Tongue (tissue), 2 donors: ENCODE measurements around the gene ATP6V1A. TPM values are rescaled to one million over a fixed set of nuclear protein-coding genes. Genes with fewer than 3 reads are reported as not detected.
A peak's percentile ranks its signal among the peaks of the same experiment; 100 is the strongest.
"Not testable (repeated sequence)": the region's sequence is repeated elsewhere in the genome, so short reads cannot be mapped to it uniquely, and the experiment has no call there.

Experiments
- DNase-seq: peaks from one replicate; pipeline ENCODE4 v3.0.0-alpha.2; 2015
- total RNA-seq: library from RNA; depleted of rRNA; stranded (reverse); fragments of >200 nt; gene quantifications from one replicate; pipeline ENCODE4 v1.2.3, GENCODE V29; 2014

Gene ATP6V1A
- total RNA-seq, 1 donor from 2014 or later = 43.7 TPM

DNA sequence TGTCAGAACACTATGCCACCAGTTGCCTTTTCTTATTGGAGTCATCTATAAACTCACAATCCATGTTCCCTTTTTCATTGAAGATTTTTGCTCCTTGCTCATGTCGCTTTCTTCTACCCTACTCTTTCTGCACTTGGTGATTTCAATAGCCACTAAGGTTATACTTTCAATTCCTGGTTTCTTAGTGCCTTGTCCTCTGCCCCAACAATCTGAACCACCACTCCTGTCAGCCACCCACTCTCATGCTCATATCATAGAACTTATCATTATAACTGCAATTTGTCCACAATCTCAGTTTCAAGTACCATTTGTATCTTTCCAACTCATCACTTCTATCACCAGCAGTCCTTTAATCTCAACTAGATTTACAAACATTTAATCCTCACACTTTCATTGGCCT, 81.8 kb downstream of the ATP6V1A start:
- DNase-seq = no peak

DNA sequence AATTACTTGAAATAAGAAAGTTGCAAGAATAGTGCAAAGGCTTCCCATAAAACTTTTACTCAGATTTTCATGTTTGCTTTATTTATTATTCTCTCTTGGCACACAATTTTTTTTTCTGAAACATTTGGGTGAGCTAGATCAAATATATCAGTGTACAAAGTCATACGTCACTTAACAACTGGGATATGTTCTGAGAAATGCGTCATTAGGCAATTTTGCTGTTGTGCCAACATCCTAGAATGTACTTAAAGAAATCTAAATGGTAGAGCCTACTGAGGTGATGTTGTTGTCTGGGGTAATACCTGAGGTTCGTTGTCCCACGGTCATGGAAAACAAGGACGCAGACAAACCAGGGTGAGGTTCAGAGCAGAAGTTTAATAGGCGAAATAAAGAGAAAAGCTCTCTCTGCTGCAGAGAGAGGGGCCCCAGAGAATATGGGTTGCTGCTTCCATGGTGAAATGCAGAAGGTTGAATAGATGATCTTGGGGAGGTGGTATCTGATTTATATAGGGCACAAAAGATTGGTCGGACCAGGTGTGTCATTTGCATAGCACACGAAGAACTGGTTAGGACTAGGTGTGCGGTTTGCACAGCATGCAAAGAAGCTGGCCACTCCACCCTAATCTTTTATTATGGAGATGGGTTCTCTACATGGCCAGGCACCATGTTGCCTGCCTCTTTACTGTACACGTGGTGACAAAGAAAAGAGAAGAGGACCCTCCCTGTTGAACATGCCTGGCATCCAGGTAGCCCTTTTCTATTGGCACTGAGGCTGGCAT, 82.9 kb downstream of the ATP6V1A start:
- DNase-seq = no peak

DNA sequence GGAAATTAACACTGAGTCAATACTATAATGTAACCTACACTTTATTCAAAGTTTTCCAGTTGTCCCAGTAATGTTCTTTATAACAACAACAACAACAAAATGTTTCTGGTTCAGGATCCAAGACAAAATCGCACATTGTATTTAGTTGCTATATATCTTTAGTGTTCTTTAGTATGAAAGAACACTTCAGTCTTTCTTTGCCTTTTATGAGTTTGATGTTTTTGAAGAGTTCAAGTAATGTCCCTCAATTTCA, 84.2 kb downstream of the ATP6V1A start:
- DNase-seq = no peak

DNA sequence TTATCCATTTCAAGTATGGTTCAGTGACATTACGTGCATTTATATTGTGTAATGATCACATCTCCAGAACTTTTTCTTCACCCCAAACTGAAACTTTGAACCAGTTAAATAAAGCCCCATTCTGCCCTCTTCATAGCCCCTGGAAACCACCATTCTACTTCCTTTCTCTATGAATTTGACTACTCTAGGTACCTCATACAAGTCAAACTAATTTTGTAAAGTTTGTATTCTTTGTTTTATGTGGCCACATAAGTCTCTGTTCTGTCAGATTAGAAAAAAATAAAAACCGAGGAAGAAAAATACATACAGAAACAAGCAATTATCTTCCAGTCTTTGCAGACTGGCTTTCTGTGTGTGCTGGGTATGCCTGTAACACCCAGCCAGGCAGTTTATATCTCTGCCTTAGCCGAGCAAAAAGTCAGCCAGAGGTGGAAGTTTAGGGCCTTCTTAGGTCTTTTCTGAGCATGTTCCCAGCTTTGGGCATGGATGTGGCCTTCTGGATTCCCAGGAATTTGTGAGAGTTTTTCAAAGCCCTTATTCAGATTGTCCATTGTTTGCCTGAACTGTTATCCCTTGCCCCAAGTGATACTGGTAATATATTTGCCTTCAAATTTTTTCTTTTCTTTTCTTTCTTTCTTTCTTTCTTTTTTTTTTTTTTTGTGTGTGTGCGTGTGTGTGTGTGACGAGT, 85.8 kb downstream of the ATP6V1A start:
- DNase-seq = no peak

DNA sequence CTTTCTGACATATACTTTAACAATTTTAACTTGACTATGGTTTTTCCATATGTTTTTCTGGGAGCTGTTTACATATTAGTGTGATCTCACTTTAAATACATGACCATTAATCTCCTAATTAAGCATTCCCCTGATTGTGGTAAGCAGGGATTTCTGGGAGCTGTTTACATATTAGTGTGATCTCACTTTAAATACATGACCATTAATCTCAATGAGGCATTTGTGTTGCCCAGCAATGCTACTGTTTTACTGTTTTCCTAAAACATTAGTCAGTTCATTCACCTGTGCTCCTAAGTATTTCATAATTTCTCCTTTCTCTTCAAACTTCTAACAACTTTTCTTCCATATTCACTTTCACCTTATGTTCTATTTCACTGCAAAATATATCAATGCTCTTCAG, 88.1 kb downstream of the ATP6V1A start:
- no peak for DNase-seq

DNA sequence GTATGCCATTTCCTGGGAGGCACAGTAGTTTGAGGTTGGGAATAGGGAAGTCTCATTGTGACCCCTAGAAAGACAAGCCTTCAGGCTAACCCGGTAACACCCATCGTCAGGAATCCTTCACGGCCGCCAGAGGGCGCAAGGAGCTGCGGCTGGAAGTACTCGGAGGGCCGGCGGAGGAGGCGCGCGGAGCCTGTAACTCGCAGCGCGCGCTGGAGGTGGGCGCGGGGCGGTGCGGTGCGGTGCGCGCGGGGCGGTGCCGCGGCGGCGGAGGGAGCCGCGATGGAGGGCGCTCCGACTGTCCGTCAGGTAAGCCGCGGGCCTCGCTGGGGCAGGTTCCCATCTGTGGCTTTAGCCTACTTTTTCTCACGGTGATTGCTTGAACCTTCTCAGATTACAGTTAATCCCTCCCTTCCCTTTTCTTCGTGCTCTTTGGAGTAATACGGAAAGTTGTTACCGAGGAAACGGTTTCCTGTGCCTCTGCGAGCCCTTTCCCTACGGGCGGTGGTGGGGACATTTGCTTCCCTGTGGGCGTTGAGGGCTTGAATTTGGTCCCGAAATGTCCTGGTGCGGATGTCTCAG, 91.9 kb downstream of the ATP6V1A start, which contains the start of gene GRAMD1C:
Gene GRAMD1C (plus strand): TSS at position 158 of the 579 bp plus-strand sequence. CDS start 122 bp downstream, at position 280.
- DNase-seq = peak; percentile 95

DNA sequence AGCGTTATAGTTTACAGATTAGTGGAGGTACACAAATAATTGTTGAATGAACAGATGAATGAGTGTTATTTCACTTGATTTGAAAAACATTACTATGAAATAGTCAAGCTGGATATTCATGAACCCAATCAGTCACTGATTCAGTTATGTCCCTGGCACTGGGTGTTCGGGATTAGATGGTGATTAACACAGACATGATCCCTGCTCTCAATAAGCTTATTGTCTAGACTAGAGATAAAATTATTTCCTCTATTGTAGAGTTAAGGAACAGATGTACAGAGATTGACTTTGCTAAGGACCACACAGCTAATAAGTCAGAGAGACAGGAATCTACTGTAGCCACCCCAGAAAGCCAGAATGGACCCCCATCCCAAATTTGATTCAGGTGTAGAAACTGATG, 92.7 kb downstream of the ATP6V1A start:
- no peak for DNase-seq

DNA sequence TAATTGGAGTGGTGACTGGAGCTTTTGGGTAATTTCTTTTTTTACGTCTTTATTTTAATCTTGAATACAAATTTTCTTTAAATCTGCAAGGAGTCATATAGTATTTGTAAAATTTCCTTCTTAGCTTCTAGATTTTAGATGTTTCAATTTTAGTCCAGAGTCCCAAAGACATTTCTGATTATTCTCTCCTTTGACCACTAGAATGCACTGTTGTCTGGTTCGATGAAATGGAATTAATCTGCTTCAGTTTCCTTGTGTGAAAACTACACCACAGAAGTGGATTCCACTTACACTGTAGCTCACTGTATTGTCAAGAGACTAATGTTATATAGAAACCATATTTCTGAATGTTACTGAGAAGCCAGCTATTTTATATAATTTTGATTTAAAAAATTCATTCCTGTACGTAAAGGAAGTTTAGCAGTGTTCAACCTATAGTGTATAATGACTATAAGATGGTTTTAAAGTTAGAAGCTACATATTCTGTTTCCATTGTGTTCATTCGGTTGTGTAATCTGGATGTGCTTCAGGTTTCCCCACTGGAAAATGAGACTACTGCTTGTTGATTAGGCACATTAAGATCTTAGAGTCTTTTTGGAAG, 97.9 kb downstream of the ATP6V1A start:
- DNase-seq = peak; percentile 59

DNA sequence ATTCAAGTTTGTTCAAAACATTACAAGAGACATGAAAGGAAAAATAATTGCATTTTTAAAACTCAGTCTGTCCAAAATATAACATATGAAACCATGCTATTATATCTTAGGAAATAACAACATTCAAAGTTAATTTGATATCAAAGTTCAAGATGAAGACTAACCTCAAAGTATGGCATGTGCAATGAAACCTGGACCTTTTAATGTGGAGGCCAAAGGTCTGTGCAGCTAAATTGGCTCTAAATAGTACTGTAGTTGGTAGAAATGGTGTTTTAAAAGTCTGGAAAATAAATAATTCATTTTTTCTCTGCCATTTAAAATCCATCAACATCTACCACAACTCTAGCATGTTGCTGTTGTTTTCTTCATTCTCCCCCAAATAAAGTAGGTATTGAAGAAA, 100.4 kb downstream of the ATP6V1A start:
- DNase-seq = no peak

DNA sequence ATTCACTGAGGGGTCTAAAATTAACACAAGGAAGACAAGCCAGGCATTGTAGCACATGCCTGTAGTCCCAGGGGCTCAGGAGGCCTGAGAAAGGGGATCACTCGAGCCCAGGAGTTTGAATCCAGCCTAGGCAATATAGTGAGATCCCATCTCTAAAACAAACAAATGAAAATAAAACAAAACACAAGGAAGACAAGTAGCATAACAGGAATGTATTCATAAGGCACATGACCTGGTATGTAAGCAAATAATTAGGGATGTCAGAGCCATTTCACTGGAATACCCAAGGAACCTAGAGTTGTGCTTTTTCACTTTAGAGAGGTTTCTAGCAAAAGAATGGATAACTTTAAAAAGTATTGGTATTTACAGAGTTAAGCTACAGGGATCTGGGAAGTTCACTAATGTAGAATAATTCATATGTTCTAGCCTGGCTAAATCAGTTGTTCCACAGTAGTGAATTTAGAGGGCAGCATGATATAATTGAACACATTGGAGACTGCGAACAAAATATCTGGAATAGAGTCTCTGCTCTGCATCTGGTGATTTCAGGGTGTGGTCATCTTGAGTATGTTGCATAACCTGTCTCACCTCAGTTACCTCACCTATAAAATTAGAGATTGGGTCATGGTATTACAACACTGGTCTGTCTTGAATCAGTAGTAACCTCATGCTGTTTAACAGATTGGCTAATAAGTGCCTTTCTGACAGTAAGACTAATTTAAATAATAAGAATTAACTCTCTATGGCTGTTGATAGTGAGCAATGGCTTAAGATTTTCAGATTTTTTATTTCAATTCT, 101.0 kb downstream of the ATP6V1A start:
- DNase-seq = no peak

DNA sequence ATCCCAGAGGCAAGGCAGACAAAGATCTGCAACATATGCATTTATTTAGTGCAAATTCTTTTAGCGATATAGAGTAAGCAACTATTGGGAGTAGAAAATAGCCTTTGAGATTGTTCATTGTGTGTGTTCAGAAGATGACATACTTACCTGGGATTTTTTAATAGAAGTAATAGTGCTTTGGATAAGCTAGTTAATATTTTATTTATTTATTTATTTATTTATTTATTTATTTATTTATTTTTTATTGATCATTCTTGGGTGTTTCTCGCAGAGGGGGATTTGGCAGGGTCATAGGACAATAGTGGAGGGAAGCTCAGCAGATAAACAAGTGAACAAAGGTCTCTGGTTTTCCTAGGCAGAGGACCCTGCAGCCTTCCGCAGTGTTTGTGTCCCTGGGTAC, 102.2 kb downstream of the ATP6V1A start:
- DNase-seq = not testable (repeated sequence)

DNA sequence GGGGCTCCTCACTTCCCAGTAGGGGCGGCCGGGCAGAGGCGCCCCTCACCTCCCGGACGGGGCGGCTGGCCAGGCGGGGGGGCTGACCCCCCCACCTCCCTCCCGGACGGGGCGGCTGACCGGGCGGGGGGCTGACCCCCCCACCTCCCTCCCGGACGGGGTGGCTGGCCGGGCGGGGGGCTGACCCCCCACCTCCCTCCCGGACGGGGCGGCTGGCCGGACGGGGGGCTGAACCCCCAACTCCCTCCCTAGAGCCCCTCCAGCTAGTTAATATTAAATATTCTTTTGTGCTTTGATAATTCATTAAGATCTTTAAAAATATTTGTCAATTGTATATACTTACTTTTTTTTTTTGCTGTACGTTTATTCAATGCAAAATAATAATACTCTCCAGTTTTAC, 103.0 kb downstream of the ATP6V1A start:
- not testable (repeated sequence) for DNase-seq

DNA sequence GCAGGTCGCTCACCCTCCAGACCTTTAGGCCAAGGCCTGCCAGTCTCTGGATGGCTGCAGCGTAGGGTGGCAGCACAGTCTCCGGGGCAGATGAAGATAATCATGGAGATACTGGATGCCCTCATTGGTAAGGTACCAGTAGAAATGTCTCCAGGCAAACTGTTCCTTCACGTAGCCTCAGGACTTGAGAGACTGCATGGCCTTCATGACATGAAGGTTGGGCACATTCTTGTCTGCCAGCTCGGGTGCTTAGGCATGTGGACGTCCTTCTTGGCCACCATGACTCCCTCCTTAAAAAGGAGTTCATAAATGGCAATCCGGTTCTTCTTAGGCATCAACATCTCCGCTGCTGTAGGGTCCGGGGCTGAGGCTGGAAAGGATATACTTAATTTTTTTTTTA, 103.6 kb downstream of the ATP6V1A start:
- DNase-seq = not testable (repeated sequence)

DNA sequence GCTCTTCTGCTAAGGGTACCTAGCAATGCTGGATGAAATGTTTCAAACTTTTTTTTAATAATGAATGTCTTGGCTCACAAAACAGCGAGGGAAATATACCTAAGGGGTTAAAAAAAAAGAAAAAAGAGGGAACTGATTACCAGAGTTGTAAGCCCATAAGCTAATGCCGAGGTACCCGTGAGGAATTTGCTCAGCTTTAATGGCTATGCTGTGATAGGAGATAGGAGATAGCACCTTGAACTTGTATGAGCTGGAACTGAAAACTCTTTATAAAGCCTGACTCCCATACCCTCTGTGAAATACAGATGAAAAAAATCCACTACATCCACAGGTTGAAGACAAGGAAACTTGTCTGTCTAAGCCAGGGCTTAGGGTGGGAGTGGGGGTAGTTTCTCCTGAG, 105.7 kb downstream of the ATP6V1A start:
- no peak for DNase-seq

Other genes with a start within 250 kb of the ATP6V1A start
- 44.5 TPM for gene SPICE1, start 231.9 kb upstream of the ATP6V1A start, total RNA-seq
- 3.1 TPM for gene SIDT1, start 214.5 kb upstream of the ATP6V1A start, total RNA-seq
- gene USF3, start 50.4 kb upstream of the ATP6V1A start, total RNA-seq = 20.1 TPM
- 263 TPM for gene NAA50, start 786 bp upstream of the ATP6V1A start, total RNA-seq
- gene GRAMD1C, start 91.8 kb downstream of the ATP6V1A start, total RNA-seq = 7.3 TPM
- 4.7 TPM for gene ZDHHC23, start 201.0 kb downstream of the ATP6V1A start, total RNA-seq